ENCODE measurements around the gene ADAMTSL3. TPM values are rescaled to one million over a fixed set of nuclear protein-coding genes. Genes with fewer than 3 reads are reported as not detected.

Gene ADAMTSL3
- polyA plus RNA-seq, 1 donor from 2014 or later: 0.51 TPM

GRCh38 chr15:83613714-83614113 lies 40.2 kb upstream of the ADAMTSL3 start:
- Histone ChIP-seq H3K9me2 (ENCODE audit: insufficient read depth, low read length) (no peaks in the 10 kb centered on the region), H3K4me2 (ENCODE audit: low read length) (no peak overlapping the region), H3F3A (ENCODE audit: insufficient read depth, low read length, poor library complexity, severe bottlenecking) (no peaks in the 10 kb centered on the region), H3K27me3 (ENCODE audit: insufficient read depth, low read depth, low read length) (no peaks in the 10 kb centered on the region), H3K4me3 (ENCODE audit: low read length) (no peak overlapping the region), H3K36me3 (ENCODE audit: insufficient read depth, low read length) (no peaks in the 10 kb centered on the region), H3K27ac (ENCODE audit: low read length) (no peak overlapping the region), H2AFZ (ENCODE audit: low read depth, low read length) (no peak overlapping the region), H4K20me1 (ENCODE audit: insufficient read depth) (no peaks in the 10 kb centered on the region), H3K9me3 (ENCODE audit: low read length) (no peaks in the 10 kb centered on the region), H3K79me2 (replicated peaks; ENCODE audit: insufficient read depth, low read length) (no peaks in the 10 kb centered on the region), H3K9ac (ENCODE audit: low read length) (no peak overlapping the region)
- no peak for TF ChIP-seq REST (IDR thresholded peaks at IDR 0.05; ENCODE audit: borderline replicate concordance)
- TF ChIP-seq EP300 (conservative IDR thresholded peaks at IDR 0.05; ENCODE audit: poor library complexity, severe bottlenecking): no peak
- no peak for TF ChIP-seq CTCF (IDR thresholded peaks at IDR 0.05; ENCODE audit: poor library complexity, severe bottlenecking)
- TF ChIP-seq RAD21 (conservative IDR thresholded peaks at IDR 0.05): no peak
- no peak for TF ChIP-seq MXI1 (conservative IDR thresholded peaks at IDR 0.05; ENCODE audit: poor library complexity, severe bottlenecking)
- TF ChIP-seq TAF1 (IDR thresholded peaks at IDR 0.05; ENCODE audit: low read depth): no peak
- no peak for TF ChIP-seq SMC3 (conservative IDR thresholded peaks at IDR 0.05; ENCODE audit: poor library complexity)
- TF ChIP-seq POLR2AphosphoS5 (IDR thresholded peaks at IDR 0.05): no peak
- no peak for TF ChIP-seq EZH2 (IDR thresholded peaks at IDR 0.05; ENCODE audit: borderline replicate concordance, insufficient read depth, low read length, poor library complexity, severe bottlenecking)

- Histone ChIP-seq H3F3A (ENCODE audit: insufficient read depth, low read length, poor library complexity, severe bottlenecking) (no peaks in the 10 kb centered on the region), H3K27ac (ENCODE audit: low read length) (no peak overlapping the region)
Observed at GRCh38 chr15:83616840-83617239, 37.1 kb upstream of the ADAMTSL3 start.

More at GRCh38 chr15:83616840-83617239, 37.1 kb upstream of the ADAMTSL3 start:
- H3K9me3 ChIP-seq (ENCODE audit: low read length): no peaks in the 10 kb centered on the region
- H4K20me1 ChIP-seq (ENCODE audit: insufficient read depth): no peaks in the 10 kb centered on the region
- TF ChIP-seq RAD21 (conservative IDR thresholded peaks at IDR 0.05) (no peak), SMC3 (conservative IDR thresholded peaks at IDR 0.05; ENCODE audit: poor library complexity) (no peak), POLR2AphosphoS5 (IDR thresholded peaks at IDR 0.05) (no peak), CTCF (IDR thresholded peaks at IDR 0.05; ENCODE audit: poor library complexity, severe bottlenecking) (no peak), EP300 (conservative IDR thresholded peaks at IDR 0.05; ENCODE audit: poor library complexity, severe bottlenecking) (no peak), TAF1 (IDR thresholded peaks at IDR 0.05; ENCODE audit: low read depth) (no peak), EZH2 (IDR thresholded peaks at IDR 0.05; ENCODE audit: borderline replicate concordance, insufficient read depth, low read length, poor library complexity, severe bottlenecking) (no peak)
- no peak overlapping the region for H3K4me2 ChIP-seq (ENCODE audit: low read length)
- no peaks in the 10 kb centered on the region for H3K27me3 ChIP-seq (ENCODE audit: insufficient read depth, low read depth, low read length)
- no peaks in the 10 kb centered on the region for H3K79me2 ChIP-seq (replicated peaks; ENCODE audit: insufficient read depth, low read length)
- no peak overlapping the region for H3K4me3 ChIP-seq (ENCODE audit: low read length)
- no peaks in the 10 kb centered on the region for H3K36me3 ChIP-seq (ENCODE audit: insufficient read depth, low read length)
- no peak overlapping the region for H2AFZ ChIP-seq (ENCODE audit: low read depth, low read length)
- H3K9ac ChIP-seq (ENCODE audit: low read length): no peak overlapping the region
- no peaks in the 10 kb centered on the region for H3K9me2 ChIP-seq (ENCODE audit: insufficient read depth, low read length)

Data from neural cell (in vitro differentiated cells).